Retinal pigment epithelial cell (primary cell): ENCODE results near the gene ANKRD29.

Source experiments
- DNase-seq: peaks from one replicate; pipeline ENCODE4 v3.0.0-alpha.2; 2010; ENCODE audit warnings: low read depth
- H3K4me3 ChIP-seq: 2 replicates; pipeline ENCODE4 v1.5.1; 2011; ENCODE audit warnings: mild to moderate bottlenecking, low read length, control low read depth, moderate library complexity
- TF ChIP-seq, protein P1 (sequence below): conservative IDR thresholded peaks from 2 replicates; pipeline ENCODE4 v1.5.1; 2011; ENCODE audit warnings: low read depth, low read length, control low read depth, inconsistent platforms

The ANKRD29 gene

GRCh38 chr18:23636071-23636399 lies 26.7 kb downstream of the ANKRD29 start:
- no peak for DNase-seq
- H3K4me3 ChIP-seq, result no peak overlapping the region
- TF ChIP-seq, protein P1, sequence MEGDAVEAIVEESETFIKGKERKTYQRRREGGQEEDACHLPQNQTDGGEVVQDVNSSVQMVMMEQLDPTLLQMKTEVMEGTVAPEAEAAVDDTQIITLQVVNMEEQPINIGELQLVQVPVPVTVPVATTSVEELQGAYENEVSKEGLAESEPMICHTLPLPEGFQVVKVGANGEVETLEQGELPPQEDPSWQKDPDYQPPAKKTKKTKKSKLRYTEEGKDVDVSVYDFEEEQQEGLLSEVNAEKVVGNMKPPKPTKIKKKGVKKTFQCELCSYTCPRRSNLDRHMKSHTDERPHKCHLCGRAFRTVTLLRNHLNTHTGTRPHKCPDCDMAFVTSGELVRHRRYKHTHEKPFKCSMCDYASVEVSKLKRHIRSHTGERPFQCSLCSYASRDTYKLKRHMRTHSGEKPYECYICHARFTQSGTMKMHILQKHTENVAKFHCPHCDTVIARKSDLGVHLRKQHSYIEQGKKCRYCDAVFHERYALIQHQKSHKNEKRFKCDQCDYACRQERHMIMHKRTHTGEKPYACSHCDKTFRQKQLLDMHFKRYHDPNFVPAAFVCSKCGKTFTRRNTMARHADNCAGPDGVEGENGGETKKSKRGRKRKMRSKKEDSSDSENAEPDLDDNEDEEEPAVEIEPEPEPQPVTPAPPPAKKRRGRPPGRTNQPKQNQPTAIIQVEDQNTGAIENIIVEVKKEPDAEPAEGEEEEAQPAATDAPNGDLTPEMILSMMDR, result no peak

DNA sequence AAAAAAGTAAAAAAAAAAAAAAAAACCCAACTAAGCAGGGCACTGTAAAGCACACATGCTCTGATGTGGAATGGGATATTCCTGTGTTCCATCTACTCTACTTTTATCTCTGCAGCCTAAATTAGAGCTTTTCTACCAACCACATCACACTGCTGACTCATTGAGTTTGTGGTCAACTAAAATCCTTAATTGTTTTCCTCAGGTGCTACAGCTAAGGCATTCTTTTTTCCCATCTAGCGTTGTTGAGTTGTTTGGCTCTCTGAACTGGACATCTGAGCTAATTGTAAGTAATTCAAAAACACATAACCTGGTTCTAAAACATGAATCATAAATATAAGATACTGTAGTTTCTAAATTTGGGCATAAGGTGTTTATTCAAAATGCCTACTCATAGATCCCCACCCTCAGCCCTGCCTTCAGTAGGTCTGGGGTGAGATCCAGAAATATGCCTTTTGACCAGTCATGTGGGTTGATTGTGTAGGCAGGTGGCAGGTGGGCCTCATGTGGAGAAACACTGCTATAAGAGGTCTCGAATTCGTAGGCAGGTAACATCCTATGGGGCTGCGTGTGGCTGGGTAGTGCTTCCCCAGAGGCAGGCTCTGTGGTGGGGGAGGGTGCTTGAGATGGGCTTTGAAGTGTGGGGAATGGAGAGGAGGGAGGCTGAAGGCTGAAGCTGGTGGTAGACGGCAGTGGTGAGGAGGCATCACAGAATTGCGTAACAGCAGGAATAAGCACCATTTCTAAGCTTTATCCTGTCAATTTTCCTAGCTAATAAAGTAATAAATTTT lies 27.2 kb downstream of the ANKRD29 start:
- DNase-seq, result no peak
- TF ChIP-seq, protein P1, result no peak
- H3K4me3 ChIP-seq, result no peak overlapping the region

DNA sequence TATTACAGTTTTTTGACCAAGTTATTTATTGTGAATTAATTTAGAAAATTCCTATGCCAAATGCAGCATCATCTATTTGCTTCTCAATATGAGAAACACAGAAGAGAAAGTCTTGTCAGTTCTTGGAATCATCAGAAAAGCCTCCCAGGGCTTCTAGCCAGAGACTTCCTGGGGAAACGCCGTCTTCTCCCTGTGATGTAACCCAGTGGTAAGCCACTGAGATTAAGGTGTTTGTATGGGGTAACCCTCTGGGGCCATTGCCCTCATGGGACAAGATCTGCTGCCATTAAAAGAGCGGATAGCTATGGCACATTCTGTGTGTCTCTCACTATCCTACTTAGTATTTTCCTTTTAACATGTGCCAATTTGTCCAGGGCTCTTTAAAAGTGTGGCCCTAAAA lies 28.0 kb downstream of the ANKRD29 start:
- no peak overlapping the region for H3K4me3 ChIP-seq
- TF ChIP-seq, protein P1, result no peak
- no peak for DNase-seq

DNA sequence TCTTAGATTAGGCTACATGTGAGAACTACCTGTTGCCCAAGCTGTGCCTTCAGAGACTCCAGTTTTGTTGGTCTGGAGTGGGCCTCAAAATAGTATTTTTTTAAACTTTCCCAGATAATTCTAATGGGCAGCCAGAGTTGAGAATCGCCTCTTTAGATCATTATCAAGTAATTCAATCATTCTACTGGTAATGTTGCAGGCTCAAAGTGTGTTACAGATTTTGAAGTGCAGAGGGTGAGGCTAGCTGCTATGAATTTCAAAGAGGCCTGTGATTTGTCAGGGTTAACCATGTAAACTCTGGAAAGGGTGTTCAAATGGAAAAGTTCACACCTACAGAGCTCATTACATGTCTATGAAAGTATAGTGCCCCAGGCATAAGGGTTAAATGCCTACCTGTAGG lies 30.1 kb downstream of the ANKRD29 start:
- no peak for DNase-seq
- TF ChIP-seq, protein P1, result no peak
- no peak overlapping the region for H3K4me3 ChIP-seq

DNA sequence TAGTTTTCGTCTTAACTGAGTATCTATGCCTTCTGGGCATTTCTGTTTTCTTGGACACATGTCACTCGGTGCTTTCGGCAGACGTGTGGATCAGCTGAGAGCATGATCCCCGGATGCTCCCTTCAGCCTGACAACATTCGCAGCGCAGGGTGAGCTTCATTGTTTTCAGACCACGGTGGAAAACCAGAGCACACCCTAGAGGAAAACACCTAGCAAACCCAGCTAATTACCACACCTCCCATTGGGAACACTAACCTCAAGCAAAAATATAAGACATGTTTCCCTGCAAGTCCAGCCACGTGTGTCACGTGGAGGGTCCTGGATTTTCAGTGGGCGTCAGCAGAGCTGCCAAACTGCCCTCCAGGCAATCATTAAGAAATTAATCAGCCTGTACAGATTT lies 31.0 kb downstream of the ANKRD29 start:
- no peak for DNase-seq
- TF ChIP-seq, protein P1, result no peak
- H3K4me3 ChIP-seq, result no peak overlapping the region

DNA sequence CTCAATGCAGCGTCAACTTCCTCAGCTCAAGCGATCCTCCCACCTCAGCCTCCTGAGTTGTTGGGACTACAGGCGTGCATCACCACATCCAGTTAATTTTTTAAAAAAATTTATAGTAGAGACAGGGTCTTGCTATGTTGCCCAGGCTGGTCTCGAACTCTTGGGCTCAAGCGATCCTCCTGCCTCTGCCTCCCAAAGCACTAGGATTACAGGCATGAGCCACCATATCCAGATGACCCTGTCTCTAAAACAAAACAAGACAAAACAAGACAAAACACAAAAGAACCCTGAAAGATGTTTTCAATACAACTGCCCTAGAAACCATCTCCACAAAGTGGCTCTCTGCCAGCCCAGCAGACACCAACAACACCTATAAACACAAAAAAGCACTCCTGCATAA lies 31.4 kb downstream of the ANKRD29 start:
- no peak overlapping the region for H3K4me3 ChIP-seq
- TF ChIP-seq, protein P1, result no peak
- DNase-seq, result no peak

GRCh38 chr18:23629444-23629946 lies 33.2 kb downstream of the ANKRD29 start:
- no peak for DNase-seq
- no peak overlapping the region for H3K4me3 ChIP-seq
- TF ChIP-seq, protein P1, result no peak
